ENCODE measurements around the gene APOBEC3H. TPM values are rescaled to one million over a fixed set of nuclear protein-coding genes. Genes with fewer than 3 reads are reported as not detected.

The APOBEC3H gene
- total and polyA plus RNA-seq, 2 donors (not counting 3 experiments of a cell fraction or from before 2014, with no cell fraction given) = not detected

DNA sequence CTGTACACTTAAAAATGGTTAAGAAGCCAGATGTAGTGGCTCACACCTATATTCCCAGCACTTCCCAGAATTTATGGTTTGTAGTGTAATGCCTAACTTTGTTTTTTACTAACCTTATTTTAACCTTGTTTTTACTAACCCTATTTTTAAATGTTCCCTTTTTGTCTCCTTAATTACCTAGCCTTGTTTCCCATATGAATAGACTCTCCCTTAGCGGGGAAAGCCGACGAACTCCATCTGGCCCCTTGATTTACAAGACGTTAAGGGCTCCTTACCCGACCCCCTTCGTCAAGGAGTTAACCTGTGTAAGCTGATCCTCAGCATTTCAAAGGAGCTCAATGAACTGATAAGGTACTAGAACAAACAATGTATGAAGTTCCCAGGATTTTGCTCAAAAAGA is 17.1 kb downstream of the APOBEC3H start:
- ChIA-PET POLR2A (no interaction called here), CTCF (interaction anchor here (1.0 to 2.1 kb wide), 5 partner anchors 8 to 348 kb away, joined by 3 to 11 read pairs (median 4); no protein-coding TSS in a partner anchor)
- H3K27ac ChIP-seq (ENCODE audit: insufficient read depth, low read depth, low read length) = no peak overlapping the region
- no peaks in the 10 kb centered on the region for H3K79me2 ChIP-seq (ENCODE audit: control insufficient read depth, insufficient read depth, low read length)
- H3K4me3 ChIP-seq (replicated peaks in 1 of 3; ENCODE audit: insufficient read depth in 1 of 3, low read depth in 1 of 3, low read length in 3 of 3) = no peak overlapping the region
- no peak overlapping the region for H2AFZ ChIP-seq (ENCODE audit: low read depth, low read length)
- no peaks in the 10 kb centered on the region for H3K36me3 ChIP-seq (ENCODE audit: control insufficient read depth in 2 of 2, extremely low read depth in 1 of 2, insufficient read depth in 2 of 2, low read length in 2 of 2)
- no peak overlapping the region for H3K4me2 ChIP-seq (ENCODE audit: insufficient read depth, low read length)
- H3K4me1 ChIP-seq (ENCODE audit: control insufficient read depth, extremely low read depth, insufficient read depth, low read length) = no peaks in the 10 kb centered on the region
- no peaks in the 10 kb centered on the region for H4K20me1 ChIP-seq (replicated peaks; ENCODE audit: control insufficient read depth, extremely low read depth, insufficient read depth, low read length)
- peaks cover 22 to 27% of the 10 kb centered on the region in 2 experiments for H3K27me3 ChIP-seq (ENCODE audit: control insufficient read depth in 2 of 2, insufficient read depth in 2 of 2, low read length in 2 of 2)
- BruUV-seq (replicated peaks) = no TSS peak
- no peak overlapping the region for H3K9ac ChIP-seq (replicated peaks; ENCODE audit: extremely low read depth, insufficient read depth, low read length)
- DNase-seq (ENCODE audit: low read depth, low spot score) (no peak), FAIRE-seq (no peak)
- no peaks in the 10 kb centered on the region for H3K9me1 ChIP-seq (replicated peaks; ENCODE audit: control insufficient read depth, extremely low read depth, insufficient read depth, low read length)
- no peak for TF ChIP-seq JUN (IDR thresholded peaks at IDR 0.05; ENCODE audit: borderline replicate concordance, insufficient read depth, insufficient read length, low read depth)
- TF ChIP-seq, protein P1, sequence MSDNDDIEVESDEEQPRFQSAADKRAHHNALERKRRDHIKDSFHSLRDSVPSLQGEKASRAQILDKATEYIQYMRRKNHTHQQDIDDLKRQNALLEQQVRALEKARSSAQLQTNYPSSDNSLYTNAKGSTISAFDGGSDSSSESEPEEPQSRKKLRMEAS (IDR thresholded peaks at IDR 0.05; ENCODE audit: insufficient read depth, insufficient read length) = no peak
- TF ChIP-seq POLR2A (IDR thresholded peaks at IDR 0.05; ENCODE audit: low read depth, low read length) = no peak
- no peak for TF ChIP-seq EZH2 (IDR thresholded peaks at IDR 0.05; ENCODE audit: borderline replicate concordance, low read depth, low read length, severe bottlenecking)
- TF ChIP-seq, protein P2, sequence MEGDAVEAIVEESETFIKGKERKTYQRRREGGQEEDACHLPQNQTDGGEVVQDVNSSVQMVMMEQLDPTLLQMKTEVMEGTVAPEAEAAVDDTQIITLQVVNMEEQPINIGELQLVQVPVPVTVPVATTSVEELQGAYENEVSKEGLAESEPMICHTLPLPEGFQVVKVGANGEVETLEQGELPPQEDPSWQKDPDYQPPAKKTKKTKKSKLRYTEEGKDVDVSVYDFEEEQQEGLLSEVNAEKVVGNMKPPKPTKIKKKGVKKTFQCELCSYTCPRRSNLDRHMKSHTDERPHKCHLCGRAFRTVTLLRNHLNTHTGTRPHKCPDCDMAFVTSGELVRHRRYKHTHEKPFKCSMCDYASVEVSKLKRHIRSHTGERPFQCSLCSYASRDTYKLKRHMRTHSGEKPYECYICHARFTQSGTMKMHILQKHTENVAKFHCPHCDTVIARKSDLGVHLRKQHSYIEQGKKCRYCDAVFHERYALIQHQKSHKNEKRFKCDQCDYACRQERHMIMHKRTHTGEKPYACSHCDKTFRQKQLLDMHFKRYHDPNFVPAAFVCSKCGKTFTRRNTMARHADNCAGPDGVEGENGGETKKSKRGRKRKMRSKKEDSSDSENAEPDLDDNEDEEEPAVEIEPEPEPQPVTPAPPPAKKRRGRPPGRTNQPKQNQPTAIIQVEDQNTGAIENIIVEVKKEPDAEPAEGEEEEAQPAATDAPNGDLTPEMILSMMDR (IDR thresholded peaks at IDR 0.05; ENCODE audit: extremely low read depth in 1 of 2, insufficient read depth in 1 of 2, low read depth in 1 of 2, low read length in 2 of 2) = no peak
- dilution Hi-C loops (cut with MboI; ENCODE audit: extremely low pct_ligation_motif_present, low sequenced_read_pairs) = no loop called here
- H3K9me3 ChIP-seq (replicated peaks; ENCODE audit: control insufficient read depth, insufficient read depth, low read length) = no peaks in the 10 kb centered on the region
- intact Hi-C loops (cut with micrococcal nuclease) = no loop called here

DNA sequence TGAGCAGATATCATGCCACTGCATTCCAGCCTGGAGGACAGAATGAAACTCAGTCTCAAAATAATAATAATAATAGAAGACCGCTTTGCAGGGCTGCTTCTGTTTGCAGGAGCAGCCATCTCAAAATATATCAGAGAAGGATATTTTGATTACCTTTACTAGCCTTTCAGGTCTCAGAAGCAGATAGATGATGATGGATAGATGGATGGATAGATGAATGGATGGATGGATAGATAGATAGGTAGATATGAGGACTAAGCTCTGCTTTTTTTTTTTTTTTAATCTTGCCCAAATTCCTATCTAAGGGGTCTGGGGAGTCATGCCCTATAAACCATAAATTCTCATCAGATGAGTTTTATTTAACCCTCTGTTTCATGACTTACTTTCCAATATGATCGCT is 18.5 kb downstream of the APOBEC3H start:
- Histone ChIP-seq H4K20me1 (replicated peaks; ENCODE audit: control insufficient read depth, extremely low read depth, insufficient read depth, low read length) (no peaks in the 10 kb centered on the region), H3K9me3 (replicated peaks; ENCODE audit: control insufficient read depth, insufficient read depth, low read length) (no peaks in the 10 kb centered on the region), H2AFZ (ENCODE audit: low read depth, low read length) (no peak overlapping the region), H3K27me3 (ENCODE audit: control insufficient read depth in 2 of 2, insufficient read depth in 2 of 2, low read length in 2 of 2) (peaks cover 22 to 29% of the 10 kb centered on the region in 2 experiments), H3K36me3 (ENCODE audit: control insufficient read depth in 2 of 2, extremely low read depth in 1 of 2, insufficient read depth in 2 of 2, low read length in 2 of 2) (no peaks in the 10 kb centered on the region), H3K4me1 (ENCODE audit: control insufficient read depth, extremely low read depth, insufficient read depth, low read length) (no peaks in the 10 kb centered on the region), H3K4me2 (ENCODE audit: insufficient read depth, low read length) (no peak overlapping the region), H3K27ac (ENCODE audit: insufficient read depth, low read depth, low read length) (no peak overlapping the region), H3K79me2 (ENCODE audit: control insufficient read depth, insufficient read depth, low read length) (no peaks in the 10 kb centered on the region), H3K9me1 (replicated peaks; ENCODE audit: control insufficient read depth, extremely low read depth, insufficient read depth, low read length) (no peaks in the 10 kb centered on the region), H3K4me3 (replicated peaks in 1 of 3; ENCODE audit: insufficient read depth in 1 of 3, low read depth in 1 of 3, low read length in 3 of 3) (no peak overlapping the region), H3K9ac (replicated peaks; ENCODE audit: extremely low read depth, insufficient read depth, low read length) (no peak overlapping the region)
- no TSS peak for BruUV-seq (replicated peaks)
- ChIA-PET CTCF (interaction anchor here (0.9 to 2.1 kb wide), 2 partner anchors 112 to 347 kb away, joined by 3 to 11 read pairs; no protein-coding TSS in a partner anchor), POLR2A (no interaction called here)
- FAIRE-seq = no peak
- no peak for DNase-seq (ENCODE audit: low read depth, low spot score)
- intact Hi-C loops (cut with micrococcal nuclease) = no loop called here
- TF ChIP-seq GATA2 (IDR thresholded peaks at IDR 0.05; ENCODE audit: insufficient read depth, insufficient read length, low read depth, low read length) (no peak), EZH2 (IDR thresholded peaks at IDR 0.05; ENCODE audit: borderline replicate concordance, low read depth, low read length, severe bottlenecking) (no peak), POLR2A (IDR thresholded peaks at IDR 0.05; ENCODE audit: low read depth, low read length) (no peak), MYC (IDR thresholded peaks at IDR 0.05; ENCODE audit: low read depth, low read length) (no peak), FOS (IDR thresholded peaks at IDR 0.05; ENCODE audit: borderline replicate concordance, insufficient read depth, low read length) (no peak)
- TF ChIP-seq, protein P1 (IDR thresholded peaks at IDR 0.05; ENCODE audit: insufficient read depth, insufficient read length) = no peak
- dilution Hi-C loops (cut with MboI; ENCODE audit: extremely low pct_ligation_motif_present, low sequenced_read_pairs) = no loop called here
